ENCODE data around the gene GPR22.

The GPR22 gene

DNA sequence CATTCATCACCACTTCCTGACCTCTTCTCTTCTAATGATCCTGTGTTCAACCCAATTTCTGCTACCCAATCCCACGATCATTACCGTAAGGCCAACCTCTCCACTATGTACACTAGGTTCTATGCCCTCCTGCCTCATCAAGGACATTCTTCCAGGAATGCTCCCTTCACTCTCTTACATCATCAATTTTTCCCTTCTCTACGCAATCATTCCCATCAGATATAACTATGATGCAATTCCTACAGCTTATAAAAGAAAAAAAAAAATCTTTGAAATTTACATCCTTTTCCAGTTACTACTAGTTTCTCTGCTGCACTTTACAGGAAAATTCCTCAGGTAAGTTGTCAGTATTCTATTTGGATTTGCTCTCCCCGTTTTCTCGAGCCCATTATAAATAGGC is 30.8 kb upstream of the GPR22 start:
- ChIA-PET CTCF (interaction anchor here (1.1 kb wide), 1 partner anchor 25 kb away, joined by 5 read pairs; no protein-coding TSS in a partner anchor), POLR2A (no interaction called here)
- TF ChIP-seq, protein P1, sequence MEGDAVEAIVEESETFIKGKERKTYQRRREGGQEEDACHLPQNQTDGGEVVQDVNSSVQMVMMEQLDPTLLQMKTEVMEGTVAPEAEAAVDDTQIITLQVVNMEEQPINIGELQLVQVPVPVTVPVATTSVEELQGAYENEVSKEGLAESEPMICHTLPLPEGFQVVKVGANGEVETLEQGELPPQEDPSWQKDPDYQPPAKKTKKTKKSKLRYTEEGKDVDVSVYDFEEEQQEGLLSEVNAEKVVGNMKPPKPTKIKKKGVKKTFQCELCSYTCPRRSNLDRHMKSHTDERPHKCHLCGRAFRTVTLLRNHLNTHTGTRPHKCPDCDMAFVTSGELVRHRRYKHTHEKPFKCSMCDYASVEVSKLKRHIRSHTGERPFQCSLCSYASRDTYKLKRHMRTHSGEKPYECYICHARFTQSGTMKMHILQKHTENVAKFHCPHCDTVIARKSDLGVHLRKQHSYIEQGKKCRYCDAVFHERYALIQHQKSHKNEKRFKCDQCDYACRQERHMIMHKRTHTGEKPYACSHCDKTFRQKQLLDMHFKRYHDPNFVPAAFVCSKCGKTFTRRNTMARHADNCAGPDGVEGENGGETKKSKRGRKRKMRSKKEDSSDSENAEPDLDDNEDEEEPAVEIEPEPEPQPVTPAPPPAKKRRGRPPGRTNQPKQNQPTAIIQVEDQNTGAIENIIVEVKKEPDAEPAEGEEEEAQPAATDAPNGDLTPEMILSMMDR (IDR thresholded peaks at IDR 0.05; ENCODE audit: control extremely low read depth, extremely low read depth, low read depth, missing control alignments) = no peak
- DNase-seq (ENCODE audit: extremely low spot score) = no peak

DNA sequence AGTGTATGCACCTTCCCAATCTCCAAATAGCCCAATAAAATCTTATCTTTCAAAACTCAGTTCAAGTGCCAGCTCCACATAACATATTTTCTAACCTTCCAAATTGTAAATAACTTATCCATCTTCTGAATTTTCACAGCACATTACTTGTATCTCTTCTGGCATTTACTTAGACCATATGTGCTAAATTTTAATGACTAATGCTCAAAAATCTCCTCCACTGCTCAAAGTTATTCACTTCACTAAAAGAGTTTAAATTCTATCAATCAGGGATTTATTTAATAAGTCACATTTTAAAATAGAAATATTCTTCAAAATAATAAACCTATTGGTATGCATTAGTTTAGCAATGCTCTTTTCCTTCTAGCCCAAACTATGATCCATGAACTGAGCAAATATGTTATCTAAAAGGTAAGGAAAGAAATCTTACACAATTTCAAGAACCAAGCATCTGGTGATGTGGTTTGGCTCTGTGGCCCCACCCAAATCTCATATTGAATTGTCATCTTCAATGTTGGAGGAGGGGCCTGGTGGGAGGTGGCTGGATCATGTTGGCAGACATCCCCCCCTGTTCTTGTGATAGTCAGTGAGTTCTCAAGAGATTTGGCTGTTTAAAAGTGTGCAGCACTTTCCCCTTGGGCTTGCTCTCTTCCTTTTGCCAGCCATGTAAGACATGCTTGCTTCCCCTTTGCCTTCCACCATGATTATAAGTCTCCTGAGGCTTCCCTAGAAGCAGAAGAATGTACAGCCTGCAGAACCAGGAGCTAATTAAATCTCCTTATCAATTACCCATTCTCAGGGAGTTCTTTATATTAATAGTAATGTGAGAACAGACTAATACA is 28.1 kb upstream of the GPR22 start:
- POLR2A ChIA-PET = no interaction called here

DNA sequence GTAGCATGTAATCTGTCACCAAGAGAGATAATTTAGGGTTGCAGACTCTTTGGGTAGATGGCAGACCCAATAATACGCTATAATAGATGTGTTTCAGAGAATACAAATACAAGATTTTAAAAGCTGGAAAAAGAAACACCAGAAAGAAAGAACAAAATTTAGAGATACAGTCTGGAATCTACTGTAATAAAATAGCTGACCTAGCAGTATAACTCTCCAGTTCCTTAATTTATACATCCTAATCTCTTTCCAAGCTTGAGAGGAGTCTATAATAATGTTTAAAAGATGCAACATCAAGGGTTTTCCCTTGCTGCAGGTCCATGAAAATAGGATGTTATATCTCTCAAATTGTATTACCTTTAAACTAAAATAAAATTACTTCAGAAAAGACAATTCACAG is 27.2 kb upstream of the GPR22 start:
- TF ChIP-seq, protein P1 (IDR thresholded peaks at IDR 0.05; ENCODE audit: control extremely low read depth, extremely low read depth, low read depth, missing control alignments) = no peak
- POLR2A ChIA-PET = no interaction called here
- DNase-seq (ENCODE audit: extremely low spot score) = no peak
- CTCF ChIA-PET = interaction anchor here (0.7 kb wide), 1 partner anchor 50 kb away, joined by 3 read pairs; no protein-coding TSS in a partner anchor

More for the DNA sequence above, 28.1 kb upstream of the GPR22 start:
- CTCF ChIA-PET = interaction anchor here (0.7 kb wide), 1 partner anchor 50 kb away, joined by 3 read pairs; no protein-coding TSS in a partner anchor
- TF ChIP-seq, protein P1 (IDR thresholded peaks at IDR 0.05; ENCODE audit: control extremely low read depth, extremely low read depth, low read depth, missing control alignments) = no peak
- DNase-seq (ENCODE audit: extremely low spot score) = no peak

DNA sequence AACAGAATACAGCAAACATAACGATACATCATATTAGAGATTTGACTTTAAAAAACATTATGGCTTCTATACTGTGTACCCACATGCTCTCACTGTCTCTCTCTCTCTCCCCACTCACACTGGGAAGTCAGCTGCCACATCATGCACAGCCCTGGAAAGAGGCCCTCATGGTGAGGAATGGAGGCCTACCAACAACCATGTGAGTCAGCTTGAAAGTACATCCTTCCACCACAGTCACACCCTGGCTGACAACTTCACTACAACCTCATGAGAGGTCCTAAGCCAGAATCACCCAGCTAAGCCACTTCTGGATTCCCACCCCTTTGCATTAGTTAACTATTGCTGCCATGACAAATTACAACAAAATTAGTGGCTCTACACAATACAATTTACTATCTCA is 23.3 kb upstream of the GPR22 start:
- ChIA-PET POLR2A (no interaction called here), CTCF (interaction anchor here (0.7 kb wide), 1 partner anchor 9 kb away, joined by 3 read pairs; no protein-coding TSS in a partner anchor)
- no peak for DNase-seq (ENCODE audit: extremely low spot score)
- TF ChIP-seq, protein P1 (IDR thresholded peaks at IDR 0.05; ENCODE audit: control extremely low read depth, extremely low read depth, low read depth, missing control alignments) = no peak

DNA sequence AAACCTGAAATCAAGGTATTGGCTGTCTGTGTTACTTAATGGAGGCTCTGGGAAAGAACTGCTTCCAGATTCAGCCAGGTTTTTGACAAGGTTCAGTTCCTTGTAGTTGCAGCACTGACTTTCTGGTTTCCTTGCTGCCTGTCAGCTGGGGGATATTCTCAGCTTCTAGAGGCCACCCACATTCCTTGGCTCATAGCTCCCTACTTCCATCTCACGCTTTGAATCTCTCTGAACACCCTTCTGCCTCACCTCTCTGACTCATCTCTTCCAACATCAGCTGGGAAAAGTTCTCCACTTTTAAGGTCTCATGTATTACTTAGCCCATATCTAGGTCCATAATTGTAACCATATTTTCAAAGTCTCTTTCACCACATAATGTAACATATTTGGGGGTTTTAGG is 22.9 kb upstream of the GPR22 start:
- DNase-seq (ENCODE audit: extremely low spot score) = no peak
- ChIA-PET POLR2A (no interaction called here), CTCF (interaction anchor here (0.7 kb wide), 1 partner anchor 8 kb away, joined by 3 read pairs; no protein-coding TSS in a partner anchor)
- TF ChIP-seq, protein P1 (IDR thresholded peaks at IDR 0.05; ENCODE audit: control extremely low read depth, extremely low read depth, low read depth, missing control alignments) = no peak

DNA sequence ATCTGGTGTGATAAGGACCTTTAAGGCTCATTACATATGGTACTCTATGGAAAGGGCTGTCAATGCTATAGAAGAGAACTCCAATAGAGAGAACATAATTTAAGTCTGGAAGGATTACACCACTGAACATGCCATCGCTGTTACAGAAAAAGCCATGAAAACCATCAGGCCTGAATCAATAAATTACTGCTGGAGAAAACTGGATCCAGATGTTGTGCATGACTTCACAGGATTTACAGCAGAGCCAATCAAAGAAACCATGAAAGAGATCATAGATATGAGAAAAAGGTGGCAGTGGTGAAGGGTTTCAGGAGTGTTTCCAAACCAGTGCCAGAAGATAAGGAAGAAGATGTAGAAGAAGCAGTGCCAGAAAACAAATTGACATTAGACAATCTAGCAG is 18.9 kb upstream of the GPR22 start:
- no peak for DNase-seq (ENCODE audit: extremely low spot score)
- POLR2A ChIA-PET = no interaction called here
- CTCF ChIA-PET = interaction anchor here (0.6 to 2.0 kb wide), 4 partner anchors 12 to 91 kb away, joined by 3 to 7 read pairs (median 4); no protein-coding TSS in a partner anchor
- TF ChIP-seq, protein P1 (IDR thresholded peaks at IDR 0.05; ENCODE audit: control extremely low read depth, extremely low read depth, low read depth, missing control alignments) = no peak

Measured in GM10248 (cell line).